ENCODE results near the gene MSANTD1.

MSANTD1 gene

GRCh38 chr4:3233391-3234071, 15.4 kb upstream of the MSANTD1 start:
- DNase-seq (ENCODE audit: low spot score) = no peak

DNA sequence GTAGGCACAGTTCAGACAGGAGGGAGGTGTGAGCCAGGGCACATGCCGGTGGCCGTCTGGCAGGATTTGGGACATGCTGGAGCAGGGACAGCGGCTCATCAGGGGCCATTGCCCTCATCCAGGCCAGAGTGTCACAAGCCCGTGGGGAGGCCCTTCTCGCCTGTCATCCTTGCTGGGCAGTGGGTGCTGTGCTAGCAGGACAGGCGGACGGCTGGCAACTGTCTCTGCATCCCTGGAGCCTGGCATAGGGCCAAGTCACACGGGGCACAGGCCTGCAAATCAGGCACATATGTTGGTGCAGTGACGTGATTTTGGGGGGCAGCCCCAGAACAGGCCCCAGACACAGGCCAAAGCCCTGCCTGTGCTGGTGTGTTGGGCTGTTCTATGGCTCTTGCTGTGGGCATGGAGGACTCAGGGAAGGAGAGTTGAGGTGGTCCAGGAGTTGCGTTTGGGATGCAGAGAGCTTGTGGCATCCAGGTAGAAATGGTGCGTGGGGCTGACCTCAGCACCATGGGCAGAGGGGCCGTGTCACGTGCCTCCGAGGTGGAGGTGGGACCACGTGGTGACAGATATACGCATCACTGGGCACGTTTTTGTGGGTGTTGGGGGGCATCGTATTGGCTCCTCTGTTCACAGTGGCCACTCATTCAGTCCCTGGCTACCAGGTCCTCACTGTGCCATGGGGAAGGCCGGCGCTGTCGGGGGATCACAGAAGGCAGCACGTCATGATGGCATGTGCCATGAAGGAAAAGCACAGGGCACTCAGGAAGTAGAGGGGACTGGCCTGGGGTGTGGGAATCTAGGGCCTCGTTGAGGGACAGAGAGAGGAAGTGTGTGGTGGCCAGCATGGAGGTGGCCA, 14.6 kb upstream of the MSANTD1 start:
- DNase-seq (ENCODE audit: low spot score) = no peak

- DNase-seq (ENCODE audit: low spot score) = no peak
Measured at GRCh38 chr4:3235030-3235345, 14.0 kb upstream of the MSANTD1 start.

GRCh38 chr4:3235581-3235980, 13.4 kb upstream of the MSANTD1 start:
- no peak for DNase-seq (ENCODE audit: low spot score)

GRCh38 chr4:3236326-3236878, 12.6 kb upstream of the MSANTD1 start:
- no peak for DNase-seq (ENCODE audit: low spot score)

GRCh38 chr4:3237266-3237665, 11.7 kb upstream of the MSANTD1 start:
- DNase-seq (ENCODE audit: low spot score) = no peak

- no peak for DNase-seq (ENCODE audit: low spot score)
Measured at GRCh38 chr4:3237712-3238560, 11.0 kb upstream of the MSANTD1 start.

- DNase-seq (ENCODE audit: low spot score) = no peak
Measured at GRCh38 chr4:3238721-3239120, 10.2 kb upstream of the MSANTD1 start.

- DNase-seq (ENCODE audit: low spot score) = no peak
Measured at GRCh38 chr4:3239303-3239702, 9.7 kb upstream of the MSANTD1 start.

DNA sequence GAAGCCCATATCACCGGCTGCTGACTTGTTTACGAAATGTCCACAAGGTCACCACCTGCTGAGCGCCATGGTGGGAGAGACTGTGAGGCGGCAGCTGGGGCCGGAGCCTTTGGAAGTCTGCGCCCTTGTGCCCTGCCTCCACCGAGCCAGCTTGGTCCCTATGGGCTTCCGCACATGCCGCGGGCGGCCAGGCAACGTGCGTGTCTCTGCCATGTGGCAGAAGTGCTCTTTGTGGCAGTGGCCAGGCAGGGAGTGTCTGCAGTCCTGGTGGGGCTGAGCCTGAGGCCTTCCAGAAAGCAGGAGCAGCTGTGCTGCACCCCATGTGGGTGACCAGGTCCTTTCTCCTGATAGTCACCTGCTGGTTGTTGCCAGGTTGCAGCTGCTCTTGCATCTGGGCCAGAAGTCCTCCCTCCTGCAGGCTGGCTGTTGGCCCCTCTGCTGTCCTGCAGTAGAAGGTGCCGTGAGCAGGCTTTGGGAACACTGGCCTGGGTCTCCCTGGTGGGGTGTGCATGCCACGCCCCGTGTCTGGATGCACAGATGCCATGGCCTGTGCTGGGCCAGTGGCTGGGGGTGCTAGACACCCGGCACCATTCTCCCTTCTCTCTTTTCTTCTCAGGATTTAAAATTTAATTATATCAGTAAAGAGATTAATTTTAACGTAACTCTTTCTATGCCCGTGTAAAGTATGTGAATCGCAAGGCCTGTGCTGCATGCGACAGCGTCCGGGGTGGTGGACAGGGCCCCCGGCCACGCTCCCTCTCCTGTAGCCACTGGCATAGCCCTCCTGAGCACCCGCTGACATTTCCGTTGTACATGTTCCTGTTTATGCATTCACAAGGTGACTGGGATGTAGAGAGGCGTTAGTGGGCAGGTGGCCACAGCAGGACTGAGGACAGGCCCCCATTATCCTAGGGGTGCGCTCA, 8.7 kb upstream of the MSANTD1 start:
- DNase-seq (ENCODE audit: low spot score) = no peak

DNA sequence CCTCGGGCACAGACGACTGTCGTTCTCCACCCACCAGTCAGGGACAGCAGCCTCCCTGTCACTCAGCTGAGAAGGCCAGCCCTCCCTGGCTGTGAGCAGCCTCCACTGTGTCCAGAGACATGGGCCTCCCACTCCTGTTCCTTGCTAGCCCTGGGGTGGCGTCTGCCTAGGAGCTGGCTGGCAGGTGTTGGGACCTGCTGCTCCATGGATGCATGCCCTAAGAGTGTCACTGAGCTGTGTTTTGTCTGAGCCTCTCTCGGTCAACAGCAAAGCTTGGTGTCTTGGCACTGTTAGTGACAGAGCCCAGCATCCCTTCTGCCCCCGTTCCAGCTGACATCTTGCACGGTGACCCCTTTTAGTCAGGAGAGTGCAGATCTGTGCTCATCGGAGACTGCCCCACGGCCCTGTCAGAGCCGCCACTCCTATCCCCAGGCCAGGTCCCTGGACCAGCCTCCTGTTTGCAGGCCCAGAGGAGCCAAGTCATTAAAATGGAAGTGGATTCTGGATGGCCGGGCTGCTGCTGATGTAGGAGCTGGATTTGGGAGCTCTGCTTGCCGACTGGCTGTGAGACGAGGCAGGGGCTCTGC, 7.9 kb upstream of the MSANTD1 start:
- no peak for DNase-seq (ENCODE audit: low spot score)

GRCh38 chr4:3241898-3242524, 6.9 kb upstream of the MSANTD1 start:
- no peak for DNase-seq (ENCODE audit: low spot score)

- DNase-seq (ENCODE audit: low spot score) = peak; percentile 8
Measured at GRCh38 chr4:3243136-3243780, 5.7 kb upstream of the MSANTD1 start.

GRCh38 chr4:3244002-3244401, 5.0 kb upstream of the MSANTD1 start:
- DNase-seq (ENCODE audit: low spot score) = no peak

- no peak for DNase-seq (ENCODE audit: low spot score)
Measured at GRCh38 chr4:3244747-3245146, 4.2 kb upstream of the MSANTD1 start.

DNA sequence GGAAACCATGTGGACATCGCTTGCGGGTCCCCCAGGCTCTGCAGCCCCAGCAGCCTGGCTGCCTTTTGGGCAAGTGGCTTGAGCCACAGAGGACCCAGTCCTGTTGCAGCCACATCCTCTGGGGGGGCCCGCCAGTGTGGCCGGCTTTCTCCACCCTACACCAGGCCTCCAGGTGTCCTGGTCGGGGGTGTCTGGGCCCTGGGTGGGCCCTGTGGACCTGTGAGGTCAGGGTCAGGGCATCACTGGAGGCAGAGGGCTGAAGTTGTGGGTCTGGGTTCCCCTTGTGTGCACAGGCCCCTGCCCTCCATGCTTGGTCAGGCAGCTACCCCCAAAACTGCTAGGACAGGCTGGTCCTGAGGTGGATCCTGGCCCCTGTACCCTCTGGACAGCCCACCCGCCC, 3.3 kb upstream of the MSANTD1 start:
- no peak for DNase-seq (ENCODE audit: low spot score)

DNA sequence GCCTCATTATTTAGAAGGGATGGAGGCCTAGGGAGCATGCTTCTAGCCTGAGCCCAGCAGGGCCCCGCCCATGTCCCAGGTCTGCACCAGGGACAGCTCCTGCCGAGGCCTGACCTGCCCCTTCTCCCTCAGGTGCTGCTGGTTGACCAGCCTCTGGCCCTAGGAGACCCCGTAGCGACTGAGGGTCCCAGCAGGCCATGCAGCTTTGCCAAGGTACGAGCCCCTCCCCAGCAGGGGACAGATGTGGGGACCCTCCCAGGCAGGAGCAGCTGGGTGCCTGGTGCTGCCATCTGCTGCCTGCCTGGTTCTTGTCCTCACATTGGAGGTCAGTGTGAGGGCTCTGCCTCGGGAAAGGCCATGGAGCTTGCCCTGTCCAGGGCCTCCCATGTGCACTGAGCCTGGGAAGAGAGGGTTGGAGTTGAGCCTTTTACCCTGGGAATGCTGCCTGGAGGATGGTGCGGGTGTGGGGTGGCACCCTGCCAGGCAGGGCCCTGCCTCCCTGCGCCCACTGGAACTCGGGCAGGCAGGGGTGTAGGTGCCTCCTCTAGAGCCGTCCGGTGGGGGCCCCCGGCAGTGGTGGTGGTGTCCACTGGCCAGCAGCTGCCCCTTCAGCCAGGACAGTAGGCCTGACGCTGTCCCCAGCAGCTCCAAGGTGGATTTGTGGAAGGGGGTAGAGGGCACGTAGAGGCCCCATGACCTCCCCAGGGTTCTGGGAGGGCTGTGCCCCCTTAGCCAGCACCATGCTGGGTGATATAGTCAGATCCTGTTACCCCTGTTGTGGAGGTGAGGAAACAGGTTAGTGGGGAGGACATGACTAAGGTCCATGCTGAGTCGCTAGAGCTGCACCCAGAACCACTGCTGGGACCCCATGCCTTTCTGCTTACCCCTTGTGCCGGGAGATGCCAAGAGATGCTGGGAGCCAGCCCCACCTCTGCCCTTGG, 2.2 kb upstream of the MSANTD1 start:
- DNase-seq (ENCODE audit: low spot score) = no peak

DNA sequence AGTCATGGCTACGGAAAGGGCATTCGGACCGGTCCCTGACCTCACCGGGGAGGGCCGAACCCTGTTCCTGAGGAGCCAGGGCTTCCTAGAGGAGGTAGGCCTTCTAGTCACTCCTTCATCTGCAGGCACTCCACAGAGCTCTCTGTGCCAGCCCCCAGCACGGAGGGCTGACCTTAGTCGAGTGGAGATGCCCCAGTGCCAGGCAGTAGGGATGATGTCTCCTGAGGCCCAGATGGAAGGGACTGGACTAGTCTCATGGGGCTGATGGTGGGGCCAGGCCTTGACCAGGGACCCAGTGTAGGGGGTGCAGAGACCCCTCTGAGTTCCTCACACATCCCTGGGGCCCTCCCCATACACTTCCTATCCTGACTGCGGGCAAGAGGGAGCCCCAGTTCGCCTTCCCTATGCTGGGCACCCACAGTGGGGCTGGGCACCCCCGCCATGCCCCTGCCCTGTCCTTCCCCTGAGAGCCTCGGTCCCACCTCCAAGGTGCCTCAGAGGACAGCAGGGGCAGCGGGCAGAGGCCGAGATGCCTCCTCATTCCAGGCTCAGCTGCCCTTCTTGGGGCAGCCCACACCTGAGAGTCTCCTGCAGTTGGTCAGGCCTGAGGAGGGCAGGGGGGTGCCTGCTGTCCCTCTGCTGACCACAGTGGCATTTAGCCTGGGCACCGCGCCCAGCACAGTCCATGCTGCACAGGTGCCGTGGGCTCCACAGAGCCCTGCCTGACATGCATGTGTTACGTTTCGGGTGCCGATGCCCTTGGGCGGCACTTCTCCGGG, 1.4 kb upstream of the MSANTD1 start:
- DNase-seq (ENCODE audit: low spot score) = no peak
